ENCODE measurements around the gene PLAU.

PLAU gene

GRCh38 chr10:73948947-73949633 lies 38.2 kb downstream of the PLAU start:
- in situ Hi-C loops (cut with MboI; ENCODE audit: low pct_unique_long_range_greater_than_20kb, low sequenced_read_pairs, unreplicated experiment), result no loop called here
- no peak for DNase-seq (ENCODE audit: low spot score)
- no peak for TF ChIP-seq CTCF (IDR thresholded peaks at IDR 0.05; ENCODE audit: extremely low read depth, insufficient read depth, missing control alignments)

GRCh38 chr10:73950155-73950948 lies 39.4 kb downstream of the PLAU start:
- no peak for DNase-seq (ENCODE audit: low spot score)
- in situ Hi-C loops (cut with MboI; ENCODE audit: low pct_unique_long_range_greater_than_20kb, low sequenced_read_pairs, unreplicated experiment), result no loop called here
- no peak for TF ChIP-seq CTCF (IDR thresholded peaks at IDR 0.05; ENCODE audit: extremely low read depth, insufficient read depth, missing control alignments)

GRCh38 chr10:73953665-73954064 lies 42.7 kb downstream of the PLAU start:
- DNase-seq (ENCODE audit: low spot score), result no peak
- in situ Hi-C loops (cut with MboI; ENCODE audit: low pct_unique_long_range_greater_than_20kb, low sequenced_read_pairs, unreplicated experiment), result no loop called here
- no peak for TF ChIP-seq CTCF (IDR thresholded peaks at IDR 0.05; ENCODE audit: extremely low read depth, insufficient read depth, missing control alignments)

- no peak for TF ChIP-seq CTCF (IDR thresholded peaks at IDR 0.05; ENCODE audit: extremely low read depth, insufficient read depth, missing control alignments)
- no peak for DNase-seq (ENCODE audit: low spot score)
- in situ Hi-C loops (cut with MboI; ENCODE audit: low pct_unique_long_range_greater_than_20kb, low sequenced_read_pairs, unreplicated experiment), result no loop called here
Measured at GRCh38 chr10:73954737-73955136, 43.8 kb downstream of the PLAU start.

- no peak for DNase-seq (ENCODE audit: low spot score)
- in situ Hi-C loops (cut with MboI; ENCODE audit: low pct_unique_long_range_greater_than_20kb, low sequenced_read_pairs, unreplicated experiment), result no loop called here
- no peak for TF ChIP-seq CTCF (IDR thresholded peaks at IDR 0.05; ENCODE audit: extremely low read depth, insufficient read depth, missing control alignments)
Measured at GRCh38 chr10:73955719-73956118, 44.8 kb downstream of the PLAU start.

GRCh38 chr10:73956476-73957359 lies 45.8 kb downstream of the PLAU start:
- in situ Hi-C loops (cut with MboI; ENCODE audit: low pct_unique_long_range_greater_than_20kb, low sequenced_read_pairs, unreplicated experiment), result no loop called here
- TF ChIP-seq CTCF (IDR thresholded peaks at IDR 0.05; ENCODE audit: extremely low read depth, insufficient read depth, missing control alignments), result no peak
- peak; percentile 62 for DNase-seq (ENCODE audit: low spot score)

Measured in GM13977 (cell line).